ENCODE measurements around the gene ASF1B.

Gene ASF1B

DNA sequence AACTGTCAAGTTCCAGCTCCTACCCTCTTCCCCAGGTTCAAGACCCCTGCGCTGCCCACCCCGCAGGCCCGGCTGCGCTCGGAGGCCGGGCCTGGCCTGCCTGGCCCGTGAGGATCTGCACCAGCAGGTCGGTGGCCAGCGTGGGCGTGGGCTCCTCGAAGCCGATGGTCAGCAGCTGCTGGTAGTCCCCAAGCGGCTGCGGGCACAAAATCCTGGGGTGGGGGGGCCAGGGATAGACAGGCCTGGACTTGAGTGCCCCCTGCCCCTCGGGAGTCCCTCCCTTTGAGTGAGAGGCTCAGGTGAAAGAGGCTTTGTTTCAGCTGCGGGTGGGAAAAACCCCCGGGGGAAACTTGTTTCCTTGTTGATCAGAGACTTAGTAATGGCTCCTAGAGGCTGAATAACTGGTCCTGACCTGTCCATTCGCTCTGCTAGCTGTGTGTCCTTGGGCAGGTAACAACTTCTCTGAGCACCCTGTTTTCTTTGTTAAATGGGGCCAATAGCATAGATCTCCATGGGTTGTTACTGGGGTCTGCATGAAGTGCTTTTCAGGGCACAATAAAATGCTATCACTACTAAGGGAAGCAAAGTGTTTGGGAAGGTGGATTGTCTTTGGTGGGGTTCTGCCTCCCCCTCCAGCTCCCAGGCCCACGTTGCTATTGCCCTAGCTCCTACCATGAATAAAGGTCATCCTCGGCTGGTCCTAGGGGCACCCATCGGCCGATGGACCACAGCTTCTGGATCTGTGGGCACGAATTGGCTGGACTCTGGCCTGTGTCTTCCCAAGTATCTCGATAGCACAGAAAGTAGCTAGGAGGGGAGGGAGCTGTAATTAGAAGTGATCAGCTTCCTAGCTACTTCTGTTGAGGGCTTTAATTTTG is 54.4 kb downstream of the ASF1B start:
- DNase-seq: peak; percentile 63 to 82 (median 66)

DNA sequence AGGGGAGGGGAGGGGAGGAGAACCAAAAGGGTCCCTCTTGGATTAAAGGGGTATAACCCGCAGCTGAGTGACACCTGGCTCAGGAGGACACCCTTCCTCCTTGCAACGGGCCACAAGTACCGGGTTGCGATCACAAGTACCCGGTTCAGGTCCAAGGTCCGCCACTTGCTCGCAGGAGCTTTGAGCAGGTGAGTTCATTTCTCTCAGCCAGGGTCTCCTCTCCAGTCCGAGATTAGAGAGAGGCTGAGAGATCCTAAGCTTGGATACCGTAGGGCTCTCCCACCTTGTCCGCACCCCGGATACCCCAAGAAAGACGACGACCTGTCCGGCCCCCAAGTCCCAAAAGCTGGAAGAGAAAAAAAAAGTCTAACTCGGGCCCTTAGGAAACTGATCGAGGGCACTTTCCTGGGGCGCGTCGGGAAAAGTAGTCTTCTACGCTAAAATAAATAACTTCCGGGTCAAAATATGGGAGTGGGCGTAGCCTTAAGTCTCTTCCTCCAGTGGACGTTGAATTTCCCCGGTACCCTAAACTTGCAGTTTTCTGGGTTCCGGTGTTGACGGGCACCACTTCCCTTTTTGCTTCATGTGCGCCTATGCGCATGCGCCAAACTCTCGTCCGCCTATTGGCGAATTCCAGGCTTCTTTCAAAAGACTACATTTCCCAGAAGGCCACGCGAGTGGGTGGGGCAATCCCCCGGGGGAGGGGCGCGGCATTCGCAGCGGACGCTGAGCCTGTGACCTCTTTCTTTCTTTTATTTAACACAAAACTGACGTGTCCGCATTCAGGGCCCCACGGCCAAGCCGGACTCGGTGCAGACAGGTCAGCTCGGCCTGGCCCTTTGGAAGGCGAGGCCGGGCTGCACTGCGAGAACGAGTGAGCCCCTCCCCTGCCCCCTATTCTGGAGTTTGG is 55.2 kb downstream of the ASF1B start:
- peak; percentile 98 to 100 (median 100) for DNase-seq

DNA sequence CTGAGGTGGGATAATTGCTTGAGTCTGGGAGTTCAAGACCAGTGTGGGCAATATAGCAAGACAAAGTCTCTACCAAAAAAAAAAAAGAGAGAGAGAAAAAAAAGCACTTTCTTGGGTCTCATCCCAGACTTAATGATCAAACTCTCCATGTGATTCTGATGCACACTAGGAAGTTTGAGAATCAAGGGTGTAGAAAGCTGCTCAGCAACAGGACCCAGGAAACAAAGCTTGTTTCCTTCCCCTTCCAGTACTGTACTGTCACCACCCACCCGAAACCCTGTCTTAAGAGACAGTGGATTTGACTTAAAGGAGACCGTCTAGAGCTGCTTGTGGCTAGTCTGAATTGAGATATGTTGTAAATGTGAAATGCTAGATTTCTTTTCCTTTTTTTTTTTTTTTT is 58.0 kb downstream of the ASF1B start:
- peak; percentile 85 to 93 (median 88) for DNase-seq

DNA sequence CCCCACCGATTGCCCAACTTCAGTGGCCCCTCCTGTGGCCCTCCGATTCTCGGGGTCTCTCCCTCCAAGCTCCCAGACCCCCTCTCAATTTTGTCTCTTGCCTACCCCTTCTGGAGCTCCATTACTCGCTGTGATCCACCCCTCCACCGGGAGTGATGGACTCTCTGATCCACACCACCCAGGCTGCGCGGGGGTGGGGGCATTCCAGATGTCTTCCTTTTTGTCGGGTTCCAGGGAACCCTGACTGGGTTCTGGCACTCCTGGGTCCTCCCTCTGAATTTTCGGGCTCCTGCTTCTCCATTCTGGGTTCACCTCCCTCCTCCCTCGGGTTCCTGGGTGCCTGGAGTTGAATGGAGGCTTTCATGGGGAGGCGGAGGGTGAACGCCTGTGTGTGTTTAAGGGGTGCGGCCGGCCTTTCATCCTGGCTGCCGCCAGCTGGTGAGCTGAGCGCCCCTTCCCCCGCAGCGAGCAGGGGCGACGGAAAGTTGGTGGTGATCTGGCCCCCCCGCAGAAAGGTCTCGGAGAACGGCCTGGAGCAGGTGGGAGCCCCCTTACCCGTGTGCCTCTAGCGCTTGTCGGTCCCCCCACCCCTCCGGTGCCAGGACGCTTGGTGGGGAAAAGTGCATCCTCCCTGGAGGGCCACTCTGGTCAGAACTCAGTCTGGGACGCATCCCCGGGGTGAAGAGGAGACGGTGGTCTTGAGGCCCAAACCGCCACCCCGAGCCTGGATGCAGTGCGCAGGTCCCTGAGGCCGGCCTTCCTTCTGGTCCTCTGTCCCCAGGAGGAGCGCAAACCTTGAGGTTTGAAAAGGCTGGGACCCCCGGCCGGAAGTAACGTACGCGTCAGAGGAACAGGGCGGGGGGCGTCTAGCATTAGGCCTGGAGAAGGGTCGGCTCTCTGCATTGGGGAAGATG is 62.2 kb downstream of the ASF1B start:
- DNase-seq: peak; percentile 63 to 86 (median 71)

DNA sequence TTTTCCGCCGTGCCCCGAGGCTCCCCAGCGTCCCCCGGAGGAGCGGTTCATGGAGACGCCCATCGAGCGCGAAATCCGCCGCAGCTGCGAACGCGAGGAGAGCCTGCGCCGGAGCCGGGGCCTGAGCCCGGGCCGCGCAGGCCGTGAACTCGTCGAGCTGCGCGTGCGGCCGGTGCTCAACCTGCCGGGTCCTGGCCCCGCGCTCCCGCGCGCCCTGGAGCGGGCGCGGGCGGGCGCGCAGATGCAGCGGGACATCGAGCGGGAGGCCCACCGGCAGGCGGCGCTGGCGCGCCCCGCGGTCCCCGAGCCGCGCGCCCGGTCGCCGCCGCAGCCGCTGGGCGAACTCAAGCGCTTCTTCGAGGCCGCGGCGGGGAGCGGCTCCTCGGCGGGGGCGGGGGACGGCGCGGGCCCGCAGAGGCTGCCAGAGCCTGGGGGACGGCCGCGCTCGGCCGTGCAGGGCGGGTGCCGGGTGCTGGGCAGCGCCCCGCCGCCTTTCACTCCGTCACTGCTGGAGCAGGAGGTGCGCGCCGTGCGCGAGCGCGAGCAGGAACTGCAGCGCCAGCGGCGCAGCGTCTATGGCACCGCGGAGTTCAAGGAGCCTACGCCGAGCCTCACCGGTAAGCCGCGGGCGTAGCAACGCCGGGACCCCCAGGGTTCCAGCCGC is 63.0 kb downstream of the ASF1B start:
- peak; percentile 79 to 95 (median 89) for DNase-seq

DNA sequence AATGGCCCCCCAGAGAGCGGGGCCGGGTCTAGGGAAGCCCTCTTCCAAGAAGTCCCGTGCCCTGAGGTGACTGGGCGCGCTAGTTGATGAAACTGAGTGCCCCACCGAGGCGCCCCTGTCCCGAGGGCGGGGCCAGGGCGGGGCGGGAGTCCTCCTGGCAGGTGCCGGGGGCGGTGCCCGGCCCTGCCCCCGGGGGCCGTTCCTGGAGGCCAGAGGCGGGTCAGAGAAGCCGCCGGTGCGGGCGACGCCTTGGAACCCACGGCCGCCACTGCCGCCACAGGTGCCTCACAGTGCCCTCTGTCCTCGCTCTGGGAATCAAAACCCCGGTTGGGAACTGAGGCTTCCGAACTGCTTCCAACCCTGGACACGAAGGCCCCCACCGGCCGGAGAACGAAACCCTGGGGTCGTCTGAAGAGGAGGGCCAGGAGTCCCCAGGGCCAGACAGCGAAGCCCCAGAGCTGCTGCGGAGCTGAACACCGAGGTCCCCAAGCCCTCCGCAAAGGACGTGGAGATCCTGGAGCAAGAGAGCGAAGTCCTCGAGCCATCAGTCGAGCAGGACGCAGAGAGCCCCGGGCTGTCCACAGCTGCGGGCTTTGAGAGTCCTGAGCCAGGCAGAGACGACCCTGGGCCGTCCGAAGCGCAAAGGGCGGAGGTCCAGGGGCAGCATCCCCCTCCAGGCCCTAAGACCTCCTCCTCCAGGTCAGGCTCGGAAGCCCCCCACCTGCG is 63.7 kb downstream of the ASF1B start, which contains the start of gene MISP3:
Gene MISP3, plus strand, starts transcription at position 252 of the 726 bp plus-strand sequence. CDS start 524 bp downstream, outside the sequence.
- peak in 2 of 3 donors; percentile 27 to 57 for DNase-seq

DNA sequence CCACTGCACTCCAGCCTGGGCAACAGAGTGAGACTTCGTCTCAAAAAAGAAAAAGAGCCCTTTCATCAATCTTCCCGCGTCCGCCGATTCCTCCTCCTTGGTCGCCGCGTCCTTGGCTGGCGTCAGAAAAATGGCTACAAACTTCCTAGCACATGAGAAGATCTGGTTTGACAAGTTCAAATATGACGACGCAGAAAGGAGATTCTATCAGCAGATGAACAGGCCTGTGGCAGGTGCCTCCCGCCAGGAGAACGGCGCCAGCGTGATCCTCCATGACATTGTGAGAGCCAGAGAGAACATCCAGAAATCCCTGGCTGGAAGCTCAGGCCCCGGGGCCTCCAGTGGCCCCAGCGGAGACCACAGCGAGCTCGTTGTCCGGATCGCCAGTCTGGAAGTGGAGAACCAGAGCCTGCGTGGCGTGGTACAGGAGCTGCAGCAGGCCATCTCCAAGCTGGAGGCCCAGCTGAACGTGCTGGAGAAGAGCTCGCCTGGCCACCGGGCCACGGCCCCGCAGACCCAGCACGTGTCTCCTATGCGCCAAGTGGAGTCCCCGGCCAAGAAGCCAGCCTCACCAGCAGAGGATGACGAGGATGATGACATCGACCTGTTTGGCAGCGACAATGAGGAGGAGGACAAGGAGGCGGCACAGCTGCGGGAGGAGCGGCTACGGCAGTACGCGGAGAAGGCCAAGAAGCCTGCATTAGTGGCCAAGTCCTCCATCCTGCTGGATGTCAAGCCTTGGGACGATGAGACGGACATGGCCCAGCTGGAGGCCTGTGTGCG is 65.9 kb downstream of the ASF1B start:
- DNase-seq: no peak

Measured in suppressor macrophage treated with lipopolysaccharide for 1 hour (primary cell).